ENCODE measurements around the gene SYMPK.

SYMPK gene

GRCh38 chr19:45886427-45887199 lies 23.7 kb upstream of the SYMPK start:
- DNase-seq (ENCODE audit: low read depth in 1 of 2, low spot score in 1 of 2), result peak; percentile 74 to 77

- DNase-seq (ENCODE audit: low read depth in 1 of 2, low spot score in 1 of 2), result peak; percentile 76 to 80
Observed at GRCh38 chr19:45885556-45886426, 22.8 kb upstream of the SYMPK start, which contains the start of gene IRF2BP1. TSS of gene IRF2BP1 (minus strand) at chr19:45886141. CDS start at chr19:45885774, 367 bp downstream.

- DNase-seq (ENCODE audit: low read depth in 1 of 2, low spot score in 1 of 2), result no peak
Observed at GRCh38 chr19:45884682-45885555, 22.0 kb upstream of the SYMPK start.

- no peak for DNase-seq (ENCODE audit: low read depth in 1 of 2, low spot score in 1 of 2)
Observed at GRCh38 chr19:45883881-45884681, 21.1 kb upstream of the SYMPK start.

GRCh38 chr19:45883586-45883880 lies 20.6 kb upstream of the SYMPK start:
- no peak for DNase-seq (ENCODE audit: low read depth in 1 of 2, low spot score in 1 of 2)

- peak; percentile 61 to 76 for DNase-seq (ENCODE audit: low read depth in 1 of 2, low spot score in 1 of 2)
Observed at GRCh38 chr19:45882652-45883585, 20.0 kb upstream of the SYMPK start.

- DNase-seq (ENCODE audit: low read depth in 1 of 2, low spot score in 1 of 2), result no peak
Observed at GRCh38 chr19:45881909-45882528, 19.1 kb upstream of the SYMPK start.

GRCh38 chr19:45881082-45881908 lies 18.3 kb upstream of the SYMPK start:
- DNase-seq (ENCODE audit: low read depth in 1 of 2, low spot score in 1 of 2), result no peak

- no peak for DNase-seq (ENCODE audit: low read depth in 1 of 2, low spot score in 1 of 2)
Observed at GRCh38 chr19:45879971-45880370, 17.0 kb upstream of the SYMPK start.

- DNase-seq (ENCODE audit: low read depth in 1 of 2, low spot score in 1 of 2), result no peak
Observed at GRCh38 chr19:45879055-45879454, 16.1 kb upstream of the SYMPK start.

GRCh38 chr19:45878043-45878794 lies 15.3 kb upstream of the SYMPK start:
- DNase-seq (ENCODE audit: low read depth in 1 of 2, low spot score in 1 of 2), result no peak

GRCh38 chr19:45876411-45877197 lies 13.7 kb upstream of the SYMPK start:
- DNase-seq (ENCODE audit: low read depth in 1 of 2, low spot score in 1 of 2), result no peak

- no peak for DNase-seq (ENCODE audit: low read depth in 1 of 2, low spot score in 1 of 2)
Observed at GRCh38 chr19:45876161-45876410, 13.1 kb upstream of the SYMPK start.

- DNase-seq (ENCODE audit: low read depth in 1 of 2, low spot score in 1 of 2), result no peak
Observed at GRCh38 chr19:45874620-45874966, 11.6 kb upstream of the SYMPK start.

- DNase-seq (ENCODE audit: low read depth in 1 of 2, low spot score in 1 of 2), result no peak
Observed at GRCh38 chr19:45873219-45873772, 10.3 kb upstream of the SYMPK start.

GRCh38 chr19:45872095-45872919 lies 9.4 kb upstream of the SYMPK start:
- no peak for DNase-seq (ENCODE audit: low read depth in 1 of 2, low spot score in 1 of 2)
